B cell (primary cell): ENCODE results near the gene GAREM2.

Experiments
- EZH2 ChIP-seq: IDR thresholded peaks from 2 replicates; pipeline ENCODE4 v1.6.1; 2012; ENCODE audit warnings: borderline replicate concordance, low read depth, mild to moderate bottlenecking, moderate library complexity, low read length; ENCODE audit not compliant: insufficient read depth, poor library complexity, severe bottlenecking
- TF ChIP-seq, protein P1 (sequence below): fragments of 200-600 bp; IDR thresholded peaks from one replicate; pipeline ENCODE4 v1.8.0; 2022; ENCODE audit warnings: antibody characterized with exemption, mild to moderate bottlenecking

DNA sequence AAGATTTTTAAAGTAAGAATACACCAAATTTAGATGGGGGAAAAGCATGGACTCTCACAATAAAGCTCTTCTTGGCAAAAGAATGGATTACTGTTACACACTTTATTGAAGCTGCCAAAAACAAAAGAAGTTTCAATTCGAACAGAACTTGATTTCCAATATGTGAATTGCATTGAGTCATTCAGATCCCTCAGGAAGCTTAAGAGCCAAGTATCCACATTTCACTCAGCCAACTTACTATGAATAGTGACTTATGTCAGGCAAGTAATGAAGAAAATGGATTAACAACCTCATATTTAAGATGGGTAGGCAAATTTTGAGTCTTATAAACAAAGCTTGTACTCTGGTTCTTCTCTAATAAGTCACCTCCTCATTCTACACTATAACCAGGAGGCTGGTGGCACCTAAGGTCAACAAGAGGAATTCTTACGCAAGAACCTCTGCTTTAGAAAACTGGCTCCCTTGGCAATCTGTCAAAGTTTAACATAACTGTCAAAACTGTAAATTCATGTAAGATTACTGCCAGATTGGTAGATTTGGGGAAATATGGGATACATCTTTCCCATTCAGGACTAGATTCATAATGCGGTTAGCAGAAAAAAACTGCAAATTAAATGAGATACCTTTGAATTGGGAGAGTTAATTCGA lies 65.5 kb downstream of the GAREM2 start:
- TF ChIP-seq, protein P1, sequence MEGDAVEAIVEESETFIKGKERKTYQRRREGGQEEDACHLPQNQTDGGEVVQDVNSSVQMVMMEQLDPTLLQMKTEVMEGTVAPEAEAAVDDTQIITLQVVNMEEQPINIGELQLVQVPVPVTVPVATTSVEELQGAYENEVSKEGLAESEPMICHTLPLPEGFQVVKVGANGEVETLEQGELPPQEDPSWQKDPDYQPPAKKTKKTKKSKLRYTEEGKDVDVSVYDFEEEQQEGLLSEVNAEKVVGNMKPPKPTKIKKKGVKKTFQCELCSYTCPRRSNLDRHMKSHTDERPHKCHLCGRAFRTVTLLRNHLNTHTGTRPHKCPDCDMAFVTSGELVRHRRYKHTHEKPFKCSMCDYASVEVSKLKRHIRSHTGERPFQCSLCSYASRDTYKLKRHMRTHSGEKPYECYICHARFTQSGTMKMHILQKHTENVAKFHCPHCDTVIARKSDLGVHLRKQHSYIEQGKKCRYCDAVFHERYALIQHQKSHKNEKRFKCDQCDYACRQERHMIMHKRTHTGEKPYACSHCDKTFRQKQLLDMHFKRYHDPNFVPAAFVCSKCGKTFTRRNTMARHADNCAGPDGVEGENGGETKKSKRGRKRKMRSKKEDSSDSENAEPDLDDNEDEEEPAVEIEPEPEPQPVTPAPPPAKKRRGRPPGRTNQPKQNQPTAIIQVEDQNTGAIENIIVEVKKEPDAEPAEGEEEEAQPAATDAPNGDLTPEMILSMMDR, result no peak
- no peak for TF ChIP-seq EZH2
